Smooth muscle cell (in vitro differentiated cells): Measurements from ENCODE around the gene TSR1. TPM values are rescaled to one million over a fixed set of nuclear protein-coding genes. Genes with fewer than 3 reads are reported as not detected.

Experiments used
- DNase-seq: peaks from one replicate; lab custom pipeline; 2025; ENCODE audit not compliant: unreplicated experiment; lab: John Stamatoyannopoulos, UW
- H2AFZ ChIP-seq: fragments of 200-600 bp; sonication (generic); 2 replicates; pipeline ENCODE4 v1.6.0; 2016; ENCODE audit warnings: antibody characterized with exemption, low read depth, mild to moderate bottlenecking
- H3F3A ChIP-seq: fragments of 200-600 bp; sonication (generic); 2 replicates; pipeline ENCODE4 v1.6.0; 2017; ENCODE audit warnings: antibody characterized with exemption, low read depth
- H3K27ac ChIP-seq: fragments of 200-600 bp; sonication (generic); 2 replicates; pipeline ENCODE4 v1.5.1; 2016; ENCODE audit warnings: low read depth, mild to moderate bottlenecking
- H3K27me3 ChIP-seq: fragments of 200-600 bp; sonication (generic); 2 replicates; pipeline ENCODE4 v1.6.1; 2016; ENCODE audit warnings: low read depth, mild to moderate bottlenecking
- H3K36me3 ChIP-seq: fragments of 200-600 bp; sonication (generic); 2 replicates; pipeline ENCODE4 v1.5.1; 2016; ENCODE audit warnings: low read depth
- H3K4me1 ChIP-seq: fragments of 200-600 bp; sonication (generic); 2 replicates; pipeline ENCODE4 v1.5.1; 2016; ENCODE audit warnings: low read depth
- H3K4me2 ChIP-seq: fragments of 200-600 bp; sonication (generic); 2 replicates; pipeline ENCODE4 v1.6.0; 2016; ENCODE audit warnings: mild to moderate bottlenecking
- H3K4me3 ChIP-seq: fragments of 200-600 bp; sonication (generic); 2 replicates; pipeline ENCODE4 v1.5.1; 2016; ENCODE audit warnings: mild to moderate bottlenecking
- H3K79me2 ChIP-seq: fragments of 200-600 bp; sonication (generic); 2 replicates; pipeline ENCODE4 v1.6.0; 2016; ENCODE audit warnings: low read depth, mild to moderate bottlenecking
- H3K9ac ChIP-seq: fragments of 200-600 bp; sonication (generic); 2 replicates; pipeline ENCODE4 v1.6.0; 2016; ENCODE audit warnings: low read depth
- H3K9me3 ChIP-seq: fragments of 200-600 bp; sonication (generic); replicated peaks from 2 replicates; pipeline ENCODE4 v1.5.1; 2016; ENCODE audit warnings: low read depth
- H4K20me1 ChIP-seq: fragments of 200-600 bp; sonication (generic); 2 replicates; pipeline ENCODE4 v1.6.0; 2016; ENCODE audit warnings: low read depth
- CTCF ChIP-seq: fragments of 200-600 bp; sonication (generic); IDR thresholded peaks from 2 replicates; pipeline ENCODE4 v1.5.1; 2017; ENCODE audit warnings: borderline replicate concordance, mild to moderate bottlenecking, antibody characterized with exemption; ENCODE audit not compliant: insufficient read depth, poor library complexity, severe bottlenecking
- WGBS: methylation state at CpG from one replicate; pipeline ENCODE4 v1.1.7; 2016; ENCODE audit warnings: low lambda C conversion rate; 5-methylcytosine and 5-hydroxymethylcytosine counted together
- polyA plus RNA-seq: library from polyadenylated mRNA; unstranded; fragments of >200 nt; fragmentation: Nextera tagmentation; extraction: Ambion mirVana; gene quantifications from 2 replicates; pipeline ENCODE4 v1.2.1, GENCODE V29; 2016
- total RNA-seq: library from RNA; depleted of rRNA; stranded (reverse); fragments of >200 nt; gene quantifications from 2 replicates; pipeline ENCODE4 v1.2.3, GENCODE V29; 2014

Gene TSR1
- total RNA-seq = 22.1 and 39.5 TPM in 2 replicates
- polyA plus RNA-seq = 17.6 and 23.7 TPM in 2 replicates

GRCh38 chr17:2336215-2336851 is at the start of gene TSR1:
Gene TSR1, minus strand, starts transcription at chr17:2336457. Its CDS starts 30 bp downstream, at chr17:2336427.
- Histone ChIP-seq H3K9me3 (no peaks in the 10 kb centered on the region), H3K9ac (peak within 1 kb of the TSS; percentile 89), H3K36me3 (peaks cover 7% of the 10 kb centered on the region), H2AFZ (peak within 1 kb of the TSS; percentile 97), H3K79me2 (peaks cover 34% of the 10 kb centered on the region), H3F3A (peaks cover 4% of the 10 kb centered on the region), H3K4me2 (peak within 1 kb of the TSS; percentile 87), H3K4me1 (peaks cover 10% of the 10 kb centered on the region), H3K4me3 (peak within 1 kb of the TSS; percentile 75), H3K27ac (peak within 1 kb of the TSS; percentile 71), H4K20me1 (no peaks in the 10 kb centered on the region), H3K27me3 (no peaks in the 10 kb centered on the region)
- peak; percentile 10 for TF ChIP-seq CTCF
- 2% methylated on average over 48 of the region's 48 CpGs for WGBS
- peak; percentile 62 for DNase-seq

DNA sequence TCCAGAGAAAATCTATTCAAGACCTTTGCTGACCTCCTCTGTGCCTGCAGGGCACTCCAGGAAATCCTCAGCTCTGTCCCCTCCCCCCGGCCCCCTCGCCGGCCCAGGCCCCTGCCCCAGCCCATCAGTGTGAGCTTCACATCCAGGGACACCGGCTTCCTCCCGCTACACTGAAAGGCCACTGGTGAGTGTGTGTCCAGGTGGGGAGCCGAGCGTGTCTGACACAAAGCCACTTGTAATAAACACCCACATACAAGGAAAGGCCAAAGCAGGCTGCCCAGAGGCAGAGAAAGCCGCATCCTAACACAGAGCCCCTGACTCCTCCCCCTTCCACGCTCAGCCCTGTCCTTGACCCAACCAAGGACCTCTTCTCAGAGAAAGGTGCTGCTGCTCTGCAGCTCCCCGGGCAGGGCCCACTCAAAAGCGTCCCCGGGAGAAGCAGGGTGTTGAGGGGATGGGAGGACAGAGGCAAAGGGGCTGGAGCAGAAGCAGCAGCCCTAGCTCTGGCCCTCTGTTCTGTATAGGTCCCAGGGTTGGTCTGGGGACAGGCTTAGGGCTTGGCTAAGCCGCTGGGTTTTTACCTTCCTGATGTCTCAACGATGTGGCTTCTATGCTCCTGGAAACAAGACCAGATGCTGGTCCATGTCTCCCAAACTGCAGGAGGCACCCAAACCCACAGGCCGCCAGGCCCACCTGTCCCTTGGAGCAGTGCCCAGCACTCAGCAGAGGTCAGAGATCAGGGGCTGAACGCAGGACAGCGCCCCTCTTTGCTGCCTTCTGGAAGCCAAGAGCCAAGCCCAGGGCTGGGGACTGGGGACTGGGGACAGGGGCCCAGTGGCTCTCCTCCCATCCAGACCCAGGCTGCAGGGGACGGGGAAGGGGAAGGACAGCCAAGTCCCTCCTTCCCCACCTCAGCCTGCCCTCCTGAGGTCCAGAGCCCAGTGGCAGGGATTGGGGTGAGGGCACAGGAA is 49.3 kb upstream of the TSR1 start:
- Histone ChIP-seq H3K9ac (no peak overlapping the region), H3K27me3 (no peaks in the 10 kb centered on the region), H3F3A (peaks cover 10% of the 10 kb centered on the region), H4K20me1 (peaks cover 38% of the 10 kb centered on the region), H3K36me3 (no peaks in the 10 kb centered on the region), H3K4me3 (no peak overlapping the region), H3K4me1 (peaks cover 6% of the 10 kb centered on the region), H3K4me2 (no peak overlapping the region), H3K9me3 (no peaks in the 10 kb centered on the region), H3K79me2 (peaks cover 21% of the 10 kb centered on the region), H3K27ac (no peak overlapping the region), H2AFZ (no peak overlapping the region)
- DNase-seq = no peak
- 78% methylated on average over 18 of the region's 18 CpGs for WGBS
- TF ChIP-seq CTCF = no peak

- DNase-seq = no peak
- H3K36me3 ChIP-seq = no peaks in the 10 kb centered on the region
- no peak overlapping the region for H2AFZ ChIP-seq
- no peak overlapping the region for H3K9ac ChIP-seq
- peaks cover 28% of the 10 kb centered on the region for H4K20me1 ChIP-seq
- peaks cover 12% of the 10 kb centered on the region for H3K79me2 ChIP-seq
- H3K4me2 ChIP-seq = no peak overlapping the region
- WGBS = 88% methylated on average over 22 of the region's 22 CpGs
- peaks cover 10% of the 10 kb centered on the region for H3F3A ChIP-seq
- H3K9me3 ChIP-seq = no peaks in the 10 kb centered on the region
- TF ChIP-seq CTCF = no peak
- H3K27me3 ChIP-seq = no peaks in the 10 kb centered on the region
- H3K27ac ChIP-seq = no peak overlapping the region
- H3K4me1 ChIP-seq = peaks cover 6% of the 10 kb centered on the region
- H3K4me3 ChIP-seq = no peak overlapping the region
These were observed 48.3 kb upstream of the TSR1 start for GRCh38 chr17:2384439-2385127.
